Measurements from ENCODE around the gene SMG1. TPM values are rescaled to one million over a fixed set of nuclear protein-coding genes. Genes with fewer than 3 reads are reported as not detected.
"Not testable (repeated sequence)": the region's sequence is repeated elsewhere in the genome, so short reads cannot be mapped to it uniquely, and the experiment has no call there.

SMG1 gene
- total RNA-seq (2021) (97.0 and 125 TPM in 2 replicates), Bru-seq, nascent RNA (percentile 95 among the genes with signal in this experiment), BruChase-seq, experiment 1, labeled RNA remaining after a 2-hour chase (percentile 96 among the genes with signal in this experiment), BruChase-seq, experiment 2, labeled RNA remaining after a 6-hour chase (percentile 97 among the genes with signal in this experiment)
- long read RNA-seq, partial matches to known transcripts: 8 of 13 reads
- long read RNA-seq, other reads (novel, unspliced or antisense): 5 of 13 reads

GRCh38 chr16:18925986-18926865, at the start of gene SMG1:
Gene SMG1, minus strand, starts transcription at chr16:18926408. Its CDS starts 367 bp downstream, at chr16:18926041.
- peak within 1 kb of the TSS; percentile 92 for H3K27ac ChIP-seq
- POLR2A ChIA-PET (ENCODE audit: unreplicated experiment): interaction anchor here (0.6 to 1.0 kb wide), 2 partner anchors 9 to 32 kb away, joined by 4 to 9 read pairs; no protein-coding TSS in a partner anchor
- CTCF ChIA-PET: not testable (repeated sequence)

GRCh38 chr16:18975109-18975508, 48.9 kb upstream of the SMG1 start:
- intact Hi-C loops (cut with micrococcal nuclease; ENCODE audit: unreplicated experiment): no loop called here
- Histone ChIP-seq H3K27me3 (ENCODE audit: insufficient read depth, low read depth) (no peaks in the 10 kb centered on the region), H3K9me3 (ENCODE audit: insufficient read depth, low read depth) (no peaks in the 10 kb centered on the region), H3K9me2 (ENCODE audit: insufficient read depth) (no peaks in the 10 kb centered on the region), H3K4me3 (no peak overlapping the region), H3K4me2 (no peak overlapping the region), H3F3A (ENCODE audit: insufficient read depth, low read depth) (peaks cover 4% of the 10 kb centered on the region; the same call in 1 of the 2 replicates), H3K79me2 (ENCODE audit: low read depth) (no peaks in the 10 kb centered on the region), H4K20me1 (ENCODE audit: insufficient read depth) (no peaks in the 10 kb centered on the region), H3K36me3 (ENCODE audit: low read depth) (no peaks in the 10 kb centered on the region), H3K4me1 (replicated peaks; ENCODE audit: insufficient read depth) (0 out of 2 replicates have a peak, but pooled peaks cover 3% of the 10 kb centered on the region), H2AFZ (no peak overlapping the region), H3K27ac (no peak overlapping the region)
- DNase-seq: no peak
- ChIA-PET POLR2A (ENCODE audit: unreplicated experiment) (interaction anchor here (0.6 kb wide), 1 partner anchor 20 kb away, joined by 3 read pairs; no protein-coding TSS in a partner anchor), CTCF (interaction anchor here (0.6 kb wide), 1 partner anchor 23 kb away, joined by 3 read pairs; no protein-coding TSS in a partner anchor)
- BruUV-seq (replicated peaks): no TSS peak
- TF ChIP-seq CTCF (conservative IDR thresholded peaks at IDR 0.05) (no peak), EZH2 (IDR thresholded peaks at IDR 0.05; ENCODE audit: low read depth) (no peak)

More at GRCh38 chr16:18925986-18926865, at the start of gene SMG1:
- not testable (repeated sequence) for H3K9me3 ChIP-seq (ENCODE audit: insufficient read depth, low read depth); H3K9me2 ChIP-seq (ENCODE audit: insufficient read depth); H3K27me3 ChIP-seq (ENCODE audit: insufficient read depth, low read depth); H3K4me1 ChIP-seq (replicated peaks; ENCODE audit: insufficient read depth); BruUV-seq (replicated peaks); H3K36me3 ChIP-seq (ENCODE audit: low read depth)
- intact Hi-C loops (cut with micrococcal nuclease; ENCODE audit: unreplicated experiment): loop anchor here (1.0 to 2.0 kb wide), 3 partner anchors 43 to 141 kb away; partner anchors contain the start of genes ARL6IP1 and COQ7
- Histone ChIP-seq H4K20me1 (ENCODE audit: insufficient read depth) (peaks cover 30% of the 10 kb centered on the region), H3K79me2 (ENCODE audit: low read depth) (peaks cover 42% of the 10 kb centered on the region), H3K4me3 (peak within 1 kb of the TSS; percentile 82), H3F3A (ENCODE audit: insufficient read depth, low read depth) (peaks cover 17% of the 10 kb centered on the region), H2AFZ (peak within 1 kb of the TSS; percentile 85), H3K4me2 (peak within 1 kb of the TSS; percentile 99)
- DNase-seq: peak; percentile 96 to 99

GRCh38 chr16:18969855-18970240, 43.6 kb upstream of the SMG1 start:
- ChIA-PET CTCF (interaction anchor here (0.7 kb wide), 1 partner anchor 181 kb away, joined by 16 read pairs; no protein-coding TSS in a partner anchor), POLR2A (ENCODE audit: unreplicated experiment) (no interaction called here)
- H3K27ac ChIP-seq: no peak overlapping the region
- no peaks in the 10 kb centered on the region for H3K9me2 ChIP-seq (ENCODE audit: insufficient read depth)
- no peak overlapping the region for H3K4me2 ChIP-seq
- no peaks in the 10 kb centered on the region for H3K79me2 ChIP-seq (ENCODE audit: low read depth)
- TF ChIP-seq CTCF (conservative IDR thresholded peaks at IDR 0.05) (no peak), EZH2 (IDR thresholded peaks at IDR 0.05; ENCODE audit: low read depth) (no peak)
- H3K27me3 ChIP-seq (ENCODE audit: insufficient read depth, low read depth): no peaks in the 10 kb centered on the region
- no peaks in the 10 kb centered on the region for H4K20me1 ChIP-seq (ENCODE audit: insufficient read depth)
- no peak overlapping the region for H2AFZ ChIP-seq
- no peaks in the 10 kb centered on the region for H3K9me3 ChIP-seq (ENCODE audit: insufficient read depth, low read depth)
- H3F3A ChIP-seq (ENCODE audit: insufficient read depth, low read depth): no peaks in the 10 kb centered on the region
- DNase-seq: no peak
- intact Hi-C loops (cut with micrococcal nuclease; ENCODE audit: unreplicated experiment): loop anchor here (2.0 to 5.0 kb wide), 2 partner anchors 43 to 168 kb away; partner anchors contain the start of genes ARL6IP1 and SMG1
- H3K4me3 ChIP-seq: no peak overlapping the region
- no peaks in the 10 kb centered on the region for H3K4me1 ChIP-seq (replicated peaks; ENCODE audit: insufficient read depth)
- no peaks in the 10 kb centered on the region for H3K36me3 ChIP-seq (ENCODE audit: low read depth)
- no TSS peak for BruUV-seq (replicated peaks)

Data from PC-9 (cell line).